ENCODE data around the gene PALD1. TPM values are rescaled to one million over a fixed set of nuclear protein-coding genes. Genes with fewer than 3 reads are reported as not detected.

PALD1 gene
- total RNA-seq, 1 donor, result not detected

- TF ChIP-seq CTCF (IDR thresholded peaks at IDR 0.05; ENCODE audit: insufficient read depth, low read depth, low read length), result no peak
- no peak for DNase-seq (ENCODE audit: low read depth)
- no peak overlapping the region for H3K4me3 ChIP-seq (ENCODE audit: low read depth, low read length)
Observed at GRCh38 chr10:70532554-70533188, 54.1 kb downstream of the PALD1 start.

- DNase-seq (ENCODE audit: low read depth), result no peak
- no peak overlapping the region for H3K4me3 ChIP-seq (ENCODE audit: low read depth, low read length)
- no peak for TF ChIP-seq CTCF (IDR thresholded peaks at IDR 0.05; ENCODE audit: insufficient read depth, low read depth, low read length)
Observed at GRCh38 chr10:70533189-70533558, 54.6 kb downstream of the PALD1 start.

GRCh38 chr10:70534281-70534680 lies 55.7 kb downstream of the PALD1 start:
- H3K4me3 ChIP-seq (ENCODE audit: low read depth, low read length), result no peak overlapping the region
- DNase-seq (ENCODE audit: low read depth), result no peak
- TF ChIP-seq CTCF (IDR thresholded peaks at IDR 0.05; ENCODE audit: insufficient read depth, low read depth, low read length), result no peak

- no peak overlapping the region for H3K4me3 ChIP-seq (ENCODE audit: low read depth, low read length)
- no peak for TF ChIP-seq CTCF (IDR thresholded peaks at IDR 0.05; ENCODE audit: insufficient read depth, low read depth, low read length)
- DNase-seq (ENCODE audit: low read depth), result no peak
Observed at GRCh38 chr10:70535001-70535400, 56.4 kb downstream of the PALD1 start.

- DNase-seq (ENCODE audit: low read depth), result no peak
- no peak overlapping the region for H3K4me3 ChIP-seq (ENCODE audit: low read depth, low read length)
- TF ChIP-seq CTCF (IDR thresholded peaks at IDR 0.05; ENCODE audit: insufficient read depth, low read depth, low read length), result no peak
Observed at GRCh38 chr10:70535451-70535850, 56.9 kb downstream of the PALD1 start.

GRCh38 chr10:70536196-70536861 lies 57.8 kb downstream of the PALD1 start:
- no peak for TF ChIP-seq CTCF (IDR thresholded peaks at IDR 0.05; ENCODE audit: insufficient read depth, low read depth, low read length)
- DNase-seq (ENCODE audit: low read depth), result no peak
- no peak overlapping the region for H3K4me3 ChIP-seq (ENCODE audit: low read depth, low read length)
